Measurements from ENCODE around the gene HMGXB4.
A peak's percentile ranks its signal among the peaks of the same experiment; 100 is the strongest.

HMGXB4 gene

GRCh38 chr22:35253946-35254345 lies 3.3 kb upstream of the HMGXB4 start:
- intact Hi-C loops (cut with DNase I), result no loop called here
- DNase-seq, result no peak

GRCh38 chr22:35257002-35257320 lies 332 bp upstream of the HMGXB4 start:
- no peak for DNase-seq
- intact Hi-C loops (cut with DNase I), result loop anchor here (5.0 kb wide), 1 partner anchor 40 kb away; the partner anchor contains the start of gene TOM1

GRCh38 chr22:35258191-35258988 lies 1.1 kb downstream of the HMGXB4 start:
- intact Hi-C loops (cut with DNase I), result loop anchor here (5.0 kb wide), 1 partner anchor 39 kb away; the partner anchor contains the start of gene TOM1
- no peak for DNase-seq

GRCh38 chr22:35264986-35265385 lies 7.7 kb downstream of the HMGXB4 start:
- intact Hi-C loops (cut with DNase I), result no loop called here
- DNase-seq, result no peak

GRCh38 chr22:35266277-35266676 lies 9.0 kb downstream of the HMGXB4 start:
- no peak for DNase-seq
- intact Hi-C loops (cut with DNase I), result no loop called here

GRCh38 chr22:35269630-35270029 lies 12.3 kb downstream of the HMGXB4 start:
- intact Hi-C loops (cut with DNase I), result no loop called here
- DNase-seq, result no peak

GRCh38 chr22:35274154-35274871 lies 17.0 kb downstream of the HMGXB4 start:
- intact Hi-C loops (cut with DNase I), result no loop called here
- no peak for DNase-seq

- DNase-seq, result no peak
- intact Hi-C loops (cut with DNase I), result no loop called here
These were observed 18.3 kb downstream of the HMGXB4 start for GRCh38 chr22:35275580-35275979.

GRCh38 chr22:35276019-35276418 lies 18.7 kb downstream of the HMGXB4 start:
- intact Hi-C loops (cut with DNase I), result no loop called here
- DNase-seq, result no peak

GRCh38 chr22:35288116-35288515 lies 30.8 kb downstream of the HMGXB4 start:
- intact Hi-C loops (cut with DNase I), result no loop called here
- no peak for DNase-seq

GRCh38 chr22:35292786-35293185 lies 35.5 kb downstream of the HMGXB4 start:
- intact Hi-C loops (cut with DNase I), result no loop called here
- no peak for DNase-seq

- DNase-seq, result no peak
- intact Hi-C loops (cut with DNase I), result loop anchor here (5.0 kb wide), 1 partner anchor 39 kb away; the partner anchor contains the start of gene HMGXB4
These were observed 38.8 kb downstream of the HMGXB4 start for GRCh38 chr22:35296051-35296450.

- intact Hi-C loops (cut with DNase I), result loop anchor here (5.0 kb wide), 1 partner anchor 42 kb away; the partner anchor contains the start of gene HMGXB4
These were observed 42.0 kb downstream of the HMGXB4 start for GRCh38 chr22:35299217-35299672.

GRCh38 chr22:35299673-35300499 lies 42.6 kb downstream of the HMGXB4 start, which contains the start of gene TOM1:
TSS of gene TOM1 (plus strand) at chr22:35299894. CDS start at chr22:35299929, 35 bp downstream.
- intact Hi-C loops (cut with DNase I), result loop anchor here (5.0 kb wide), 1 partner anchor 43 kb away; the partner anchor contains the start of gene HMGXB4
- DNase-seq, result peak; percentile 93 to 99 (median 95)

More at GRCh38 chr22:35299217-35299672, 42.0 kb downstream of the HMGXB4 start:
- DNase-seq, result peak in 2 of 10 donors; percentile 13 to 21

- DNase-seq, result peak in 1 of 10 donors; percentile 79
- intact Hi-C loops (cut with DNase I), result no loop called here
These were observed 44.1 kb downstream of the HMGXB4 start for GRCh38 chr22:35301372-35301874.

- intact Hi-C loops (cut with DNase I), result no loop called here
- no peak for DNase-seq
These were observed 45.8 kb downstream of the HMGXB4 start for GRCh38 chr22:35303029-35303624.

GRCh38 chr22:35305525-35306070 lies 48.3 kb downstream of the HMGXB4 start:
- intact Hi-C loops (cut with DNase I), result no loop called here
- DNase-seq, result no peak

GRCh38 chr22:35306350-35306967 lies 49.2 kb downstream of the HMGXB4 start:
- no peak for DNase-seq
- intact Hi-C loops (cut with DNase I), result no loop called here

- DNase-seq, result no peak
- intact Hi-C loops (cut with DNase I), result no loop called here
These were observed 50.1 kb downstream of the HMGXB4 start for GRCh38 chr22:35307372-35307771.

Measured in posterior cingulate gyrus (tissue), 11 donors.